ENCODE results near the gene TMEM231. TPM values are rescaled to one million over a fixed set of nuclear protein-coding genes. Genes with fewer than 3 reads are reported as not detected.

TMEM231 gene
- total and polyA plus RNA-seq, 2 of the 8 experiments (the other 6 are each of a cell fraction or from before 2014, with no cell fraction given) = 8.3 to 26.7 TPM

- TF ChIP-seq USF2 (IDR thresholded peaks at IDR 0.05; ENCODE audit: low read length) = no peak
- TF ChIP-seq RFX5 (IDR thresholded peaks at IDR 0.05; ENCODE audit: borderline replicate concordance, low read depth, low read length) = peak; percentile 74
- peak; percentile 16 for TF ChIP-seq ASH2L (IDR thresholded peaks at IDR 0.05; ENCODE audit: low read length)
- no peak; the same call in 1 of the 2 replicates for TF ChIP-seq EGR1 (IDR thresholded peaks at IDR 0.05; ENCODE audit: borderline replicate concordance, low read depth, low read length)
- peak; percentile 38 for TF ChIP-seq POLR2AphosphoS5 (IDR thresholded peaks at IDR 0.05; ENCODE audit: low read depth, low read length)
- TF ChIP-seq SIN3A (conservative IDR thresholded peaks at IDR 0.05 in 1 of 2, IDR thresholded peaks at IDR 0.05 in 1 of 2; ENCODE audit: low read depth in 1 of 2, low read length in 2 of 2) = peak; percentile 95 to 98
- no peak for TF ChIP-seq HDAC6 (IDR thresholded peaks at IDR 0.05; ENCODE audit: low read depth, low read length)
- TF ChIP-seq SAP30 (IDR thresholded peaks at IDR 0.05; ENCODE audit: insufficient read depth, insufficient replicate concordance, low read length) = peak; percentile 85
- TF ChIP-seq, protein P1, sequence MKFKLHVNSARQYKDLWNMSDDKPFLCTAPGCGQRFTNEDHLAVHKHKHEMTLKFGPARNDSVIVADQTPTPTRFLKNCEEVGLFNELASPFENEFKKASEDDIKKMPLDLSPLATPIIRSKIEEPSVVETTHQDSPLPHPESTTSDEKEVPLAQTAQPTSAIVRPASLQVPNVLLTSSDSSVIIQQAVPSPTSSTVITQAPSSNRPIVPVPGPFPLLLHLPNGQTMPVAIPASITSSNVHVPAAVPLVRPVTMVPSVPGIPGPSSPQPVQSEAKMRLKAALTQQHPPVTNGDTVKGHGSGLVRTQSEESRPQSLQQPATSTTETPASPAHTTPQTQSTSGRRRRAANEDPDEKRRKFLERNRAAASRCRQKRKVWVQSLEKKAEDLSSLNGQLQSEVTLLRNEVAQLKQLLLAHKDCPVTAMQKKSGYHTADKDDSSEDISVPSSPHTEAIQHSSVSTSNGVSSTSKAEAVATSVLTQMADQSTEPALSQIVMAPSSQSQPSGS (IDR thresholded peaks at IDR 0.05; ENCODE audit: low read length) = no peak
- peak in 1 of 2 experiments; percentile 98; a peak in 2 of 4 replicates for TF ChIP-seq HDAC2 (IDR thresholded peaks at IDR 0.05; ENCODE audit: borderline replicate concordance in 1 of 2, low read depth in 2 of 2, low read length in 2 of 2)
- TF ChIP-seq KDM4A (IDR thresholded peaks at IDR 0.05; ENCODE audit: low read depth, low read length, severe bottlenecking) = peak; percentile 26
- peak; percentile 96 for TF ChIP-seq E2F6 (IDR thresholded peaks at IDR 0.05)
- no peak for TF ChIP-seq TCF12 (IDR thresholded peaks at IDR 0.05; ENCODE audit: low read depth, low read length)
- TF ChIP-seq CREB1 (IDR thresholded peaks at IDR 0.05) = peak; percentile 58; the same call in 1 of the 2 replicates
These were observed at the start of gene TMEM231 (continued) for GRCh38 chr16:75555707-75556430.
